H1 (cell line): ENCODE data around the gene VGF. TPM values are rescaled to one million over a fixed set of nuclear protein-coding genes. Genes with fewer than 3 reads are reported as not detected.

Source experiments
- CHD7 ChIP-seq: fragments of 300-600 bp; sonication (generic); IDR thresholded peaks from 2 replicates; pipeline ENCODE4 v1.7.1; 2012; ENCODE audit warnings: low read length, moderate library complexity, mild to moderate bottlenecking, inconsistent platforms; ENCODE audit not compliant: insufficient replicate concordance
- CTCF ChIP-seq, 3 experiments: IDR thresholded peaks; 1 replicate in 2 of 3; 2 replicates in 1 of 3; pipeline versions ENCODE4 v1.5.1 to v1.6.1; 2011; ENCODE audit warnings: low read length in 3 of 3, mild to moderate bottlenecking in 3 of 3, inconsistent platforms in 2 of 3, low read depth in 1 of 3, moderate library complexity in 1 of 3; ENCODE audit not compliant: insufficient read depth in 1 of 3; ENCODE audit errors: control extremely low read depth in 1 of 3
- GTF2F1 ChIP-seq: IDR thresholded peaks from 2 replicates; pipeline ENCODE4 v1.6.1; 2012; ENCODE audit warnings: low read depth, low read length, improper control_type of control experiment, borderline replicate concordance
- KDM5A ChIP-seq: fragments of 200-600 bp; IDR thresholded peaks from 2 replicates; pipeline ENCODE4 v1.7.1; 2012; ENCODE audit warnings: mild to moderate bottlenecking, low read length, inconsistent platforms, mixed read lengths
- MAFK ChIP-seq: IDR thresholded peaks from 2 replicates; pipeline ENCODE4 v1.6.1; 2012; ENCODE audit warnings: low read depth, mild to moderate bottlenecking, improper control_type of control experiment, low read length
- RNF2 ChIP-seq: fragments of 200-900, 300-1000 bp; sonication (generic); IDR thresholded peaks from 2 replicates; pipeline ENCODE4 v1.7.1; 2016; ENCODE audit warnings: borderline replicate concordance, low read depth, mild to moderate bottlenecking, antibody characterized with exemption, low read length; ENCODE audit not compliant: poor library complexity, severe bottlenecking; ENCODE audit errors: missing control alignments
- SUZ12 ChIP-seq: fragments of 200-600 bp; sonication (generic); IDR thresholded peaks from 2 replicates; pipeline ENCODE4 v1.6.1; 2012; ENCODE audit warnings: mild to moderate bottlenecking, inconsistent platforms, low read length, moderate library complexity, mixed read lengths
- polyA plus RNA-seq, 7 experiments: library from polyadenylated mRNA; depleted of rRNA in 3 of 7; stranded (reverse) in 5 of 7; unstranded in 2 of 7; fragments of >200 nt in 5 of 7; fragments of 200-250 nt in 2 of 7; gene quantifications; 1 replicate in 5 of 7; 2 replicates in 1 of 7; 4 replicates in 1 of 7; pipeline versions ENCODE4 v1.2.1 to v1.2.3, GENCODE V29; 2011 to 2013; ENCODE audit warnings: missing spikeins in 2 of 7, mixed read lengths in 2 of 7
- total RNA-seq: library from RNA; stranded (reverse); fragmentation: NEBNext Ultra II Directional; extraction: Animal tissue kit (Norgen Biotek cat#: 25700); gene quantifications from 2 replicates; pipeline ENCODE4 v1.2.1, GENCODE V29; 2021

Gene VGF
- total and polyA plus RNA-seq, 2 of the 8 experiments (the other 6 are each of a cell fraction or from before 2014, with no cell fraction given), result 1.6 to 7.0 TPM

- TF ChIP-seq CHD7 (no peak), SUZ12 (no peak), CTCF (IDR thresholded peaks at IDR 0.05; ENCODE audit: control extremely low read depth in 1 of 3, insufficient read depth in 1 of 3, low read depth in 1 of 3, low read length in 3 of 3) (no peak), GTF2F1 (no peak), KDM5A (no peak), MAFK (no peak), RNF2 (no peak)
These were observed 37.1 kb downstream of the VGF start (continued) for GRCh38 chr7:101128040-101128834.
